WTC11 (cell line): ENCODE measurements around the gene RTL1. TPM values are rescaled to one million over a fixed set of nuclear protein-coding genes. Genes with fewer than 3 reads are reported as not detected.

ENCODE experiments used
- ATAC-seq: fragments of 200-7000 bp; cut with Tn5 transposase; 2 replicates; pipeline ENCODE4 v1.10.0; 2021; ENCODE audit warnings: mild to moderate bottlenecking, moderate library complexity
- CTCF ChIA-PET: fragments of 300-600 bp; sonication (Branson Sonifier 250); formaldehyde crosslinking; loops from one replicate; lab custom pipeline; 2021; ENCODE audit warnings: antibody characterized with exemption; lab: Charles Lee
- POLR2A ChIA-PET: fragments of 350-600 bp; sonication (Branson Sonifier 250); formaldehyde crosslinking; loops from one replicate; lab custom pipeline; 2021; ENCODE audit warnings: antibody characterized with exemption; lab: Charles Lee
- DNase-seq: peaks from one replicate; pipeline ENCODE4 v3.0.0; 2021; ENCODE audit warnings: low spot score
- H3K27ac Mint-ChIP-seq: 2 replicates; pipeline ENCODE4 v1.8.0; 2021; ENCODE audit warnings: mixed read lengths
- H3K27me3 Mint-ChIP-seq: 2 replicates; pipeline ENCODE4 v1.8.0; 2021; ENCODE audit warnings: low read depth, mild to moderate bottlenecking, moderate library complexity, mixed read lengths
- H3K36me3 Mint-ChIP-seq: 2 replicates; pipeline ENCODE4 v1.8.0; 2021; ENCODE audit warnings: mixed read lengths
- H3K4me1 Mint-ChIP-seq: 2 replicates; pipeline ENCODE4 v1.8.0; 2022; ENCODE audit warnings: mixed read lengths
- H3K4me3 Mint-ChIP-seq: 2 replicates; pipeline ENCODE4 v1.8.0; 2021; ENCODE audit warnings: mild to moderate bottlenecking, moderate library complexity, mixed read lengths
- H3K9me3 Mint-ChIP-seq: 2 replicates; pipeline ENCODE4 v1.8.0; 2021; ENCODE audit warnings: mixed read lengths
- CREM ChIP-seq: sonication (generic); formaldehyde crosslinking; IDR thresholded peaks from 2 replicates; pipeline ENCODE4 v1.8.1; 2022; ENCODE audit warnings: mild to moderate bottlenecking, missing genetic modification reagents, moderate library complexity
- E2F1 ChIP-seq: sonication (generic); formaldehyde crosslinking; IDR thresholded peaks from 2 replicates; pipeline ENCODE4 v1.8.0; 2022; ENCODE audit warnings: mild to moderate bottlenecking, missing genetic modification reagents
- IRF2 ChIP-seq: sonication (generic); formaldehyde crosslinking; IDR thresholded peaks from 2 replicates; pipeline ENCODE4 v1.8.0; 2022; ENCODE audit warnings: low read depth, missing genetic modification reagents, borderline replicate concordance
- JUN ChIP-seq: sonication (generic); formaldehyde crosslinking; IDR thresholded peaks from 2 replicates; pipeline ENCODE4 v1.8.0; 2023; ENCODE audit warnings: mild to moderate bottlenecking, missing genetic modification reagents
- MYBL2 ChIP-seq: sonication (generic); formaldehyde crosslinking; IDR thresholded peaks from 2 replicates; pipeline ENCODE4 v1.8.1; 2023; ENCODE audit warnings: mild to moderate bottlenecking, moderate library complexity, missing genetic modification reagents
- NFYB ChIP-seq: sonication (generic); formaldehyde crosslinking; conservative IDR thresholded peaks from 2 replicates; pipeline ENCODE4 v1.8.0; 2022; ENCODE audit warnings: low read depth, missing genetic modification reagents
- SMAD3 ChIP-seq: sonication (generic); formaldehyde crosslinking; IDR thresholded peaks from 2 replicates; pipeline ENCODE4 v1.8.0; 2022; ENCODE audit warnings: missing genetic modification reagents, mild to moderate bottlenecking, borderline replicate concordance
- ZNF138 ChIP-seq: sonication (generic); formaldehyde crosslinking; conservative IDR thresholded peaks from 2 replicates; pipeline ENCODE4 v1.8.1; 2022; ENCODE audit warnings: mild to moderate bottlenecking, moderate library complexity, missing genetic modification reagents
- ZNF263 ChIP-seq: sonication (generic); formaldehyde crosslinking; IDR thresholded peaks from 2 replicates; pipeline ENCODE4 v1.8.1; 2022; ENCODE audit warnings: low read depth, mild to moderate bottlenecking, moderate library complexity, missing genetic modification reagents
- ZNF425 ChIP-seq: fragments of 250-450 bp; sonication (Bioruptor Pico); conservative IDR thresholded peaks from 2 replicates; pipeline ENCODE4 v1.9.0; 2021; ENCODE audit warnings: mild to moderate bottlenecking
- ZNF532 ChIP-seq: fragments of 250-450 bp; sonication (Bioruptor Pico); IDR thresholded peaks from 2 replicates; pipeline ENCODE4 v1.9.0; 2021; ENCODE audit warnings: mild to moderate bottlenecking, borderline replicate concordance
- total RNA-seq: library from RNA; stranded (reverse); gene quantifications from 3 replicates; pipeline ENCODE4 v1.2.3, GENCODE V29; 2021
- TF ChIP-seq, protein P1 (sequence below): sonication (generic); formaldehyde crosslinking; IDR thresholded peaks from 2 replicates; pipeline ENCODE4 v1.8.0; 2022; ENCODE audit warnings: mild to moderate bottlenecking, missing genetic modification reagents
- TF ChIP-seq, protein P2 (sequence below): sonication (generic); formaldehyde crosslinking; IDR thresholded peaks from 2 replicates; pipeline ENCODE4 v1.8.1; 2023; ENCODE audit warnings: mild to moderate bottlenecking, missing genetic modification reagents, moderate library complexity
- TF ChIP-seq, protein P3 (sequence below): sonication (generic); formaldehyde crosslinking; IDR thresholded peaks from 2 replicates; pipeline ENCODE4 v1.8.1; 2022; ENCODE audit warnings: low read depth, missing genetic modification reagents, borderline replicate concordance
- TF ChIP-seq, protein P4 (sequence below): sonication (generic); formaldehyde crosslinking; conservative IDR thresholded peaks from 2 replicates; pipeline ENCODE4 v1.8.1; 2022; ENCODE audit warnings: mild to moderate bottlenecking, missing genetic modification reagents
- TF ChIP-seq, protein P5 (sequence below): sonication (generic); formaldehyde crosslinking; IDR thresholded peaks from 2 replicates; pipeline ENCODE4 v1.8.0; 2023; ENCODE audit warnings: missing genetic modification reagents
- TF ChIP-seq, protein P6 (sequence below): sonication (generic); formaldehyde crosslinking; IDR thresholded peaks from 2 replicates; pipeline ENCODE4 v1.8.1; 2022; ENCODE audit warnings: low read depth, mild to moderate bottlenecking, moderate library complexity, missing genetic modification reagents, borderline replicate concordance

RTL1 gene
- total RNA-seq, 1 experiment from 2014 or later: 0.07 TPM

GRCh38 chr14:100866666-100867630 is 36.6 kb downstream of the RTL1 start (continued):
- TF ChIP-seq, protein P1, sequence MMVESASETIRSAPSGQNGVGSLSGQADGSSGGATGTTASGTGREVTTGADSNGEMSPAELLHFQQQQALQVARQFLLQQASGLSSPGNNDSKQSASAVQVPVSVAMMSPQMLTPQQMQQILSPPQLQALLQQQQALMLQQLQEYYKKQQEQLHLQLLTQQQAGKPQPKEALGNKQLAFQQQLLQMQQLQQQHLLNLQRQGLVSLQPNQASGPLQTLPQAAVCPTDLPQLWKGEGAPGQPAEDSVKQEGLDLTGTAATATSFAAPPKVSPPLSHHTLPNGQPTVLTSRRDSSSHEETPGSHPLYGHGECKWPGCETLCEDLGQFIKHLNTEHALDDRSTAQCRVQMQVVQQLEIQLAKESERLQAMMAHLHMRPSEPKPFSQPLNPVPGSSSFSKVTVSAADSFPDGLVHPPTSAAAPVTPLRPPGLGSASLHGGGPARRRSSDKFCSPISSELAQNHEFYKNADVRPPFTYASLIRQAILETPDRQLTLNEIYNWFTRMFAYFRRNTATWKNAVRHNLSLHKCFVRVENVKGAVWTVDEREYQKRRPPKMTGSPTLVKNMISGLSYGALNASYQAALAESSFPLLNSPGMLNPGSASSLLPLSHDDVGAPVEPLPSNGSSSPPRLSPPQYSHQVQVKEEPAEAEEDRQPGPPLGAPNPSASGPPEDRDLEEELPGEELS (CRISPR knock-in tag): no peak
- TF ChIP-seq CREM (CRISPR knock-in tag) (no peak), ZNF138 (CRISPR knock-in tag) (no peak), IRF2 (CRISPR knock-in tag) (no peak), ZNF263 (CRISPR knock-in tag) (no peak), JUN (CRISPR knock-in tag) (no peak), E2F1 (CRISPR knock-in tag) (no peak), ZNF425 (no peak)
- TF ChIP-seq, protein P2, sequence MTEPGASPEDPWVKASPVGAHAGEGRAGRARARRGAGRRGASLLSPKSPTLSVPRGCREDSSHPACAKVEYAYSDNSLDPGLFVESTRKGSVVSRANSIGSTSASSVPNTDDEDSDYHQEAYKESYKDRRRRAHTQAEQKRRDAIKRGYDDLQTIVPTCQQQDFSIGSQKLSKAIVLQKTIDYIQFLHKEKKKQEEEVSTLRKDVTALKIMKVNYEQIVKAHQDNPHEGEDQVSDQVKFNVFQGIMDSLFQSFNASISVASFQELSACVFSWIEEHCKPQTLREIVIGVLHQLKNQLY (CRISPR knock-in tag): no peak
- TF ChIP-seq, protein P3, sequence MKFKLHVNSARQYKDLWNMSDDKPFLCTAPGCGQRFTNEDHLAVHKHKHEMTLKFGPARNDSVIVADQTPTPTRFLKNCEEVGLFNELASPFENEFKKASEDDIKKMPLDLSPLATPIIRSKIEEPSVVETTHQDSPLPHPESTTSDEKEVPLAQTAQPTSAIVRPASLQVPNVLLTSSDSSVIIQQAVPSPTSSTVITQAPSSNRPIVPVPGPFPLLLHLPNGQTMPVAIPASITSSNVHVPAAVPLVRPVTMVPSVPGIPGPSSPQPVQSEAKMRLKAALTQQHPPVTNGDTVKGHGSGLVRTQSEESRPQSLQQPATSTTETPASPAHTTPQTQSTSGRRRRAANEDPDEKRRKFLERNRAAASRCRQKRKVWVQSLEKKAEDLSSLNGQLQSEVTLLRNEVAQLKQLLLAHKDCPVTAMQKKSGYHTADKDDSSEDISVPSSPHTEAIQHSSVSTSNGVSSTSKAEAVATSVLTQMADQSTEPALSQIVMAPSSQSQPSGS (CRISPR knock-in tag): no peak

DNA sequence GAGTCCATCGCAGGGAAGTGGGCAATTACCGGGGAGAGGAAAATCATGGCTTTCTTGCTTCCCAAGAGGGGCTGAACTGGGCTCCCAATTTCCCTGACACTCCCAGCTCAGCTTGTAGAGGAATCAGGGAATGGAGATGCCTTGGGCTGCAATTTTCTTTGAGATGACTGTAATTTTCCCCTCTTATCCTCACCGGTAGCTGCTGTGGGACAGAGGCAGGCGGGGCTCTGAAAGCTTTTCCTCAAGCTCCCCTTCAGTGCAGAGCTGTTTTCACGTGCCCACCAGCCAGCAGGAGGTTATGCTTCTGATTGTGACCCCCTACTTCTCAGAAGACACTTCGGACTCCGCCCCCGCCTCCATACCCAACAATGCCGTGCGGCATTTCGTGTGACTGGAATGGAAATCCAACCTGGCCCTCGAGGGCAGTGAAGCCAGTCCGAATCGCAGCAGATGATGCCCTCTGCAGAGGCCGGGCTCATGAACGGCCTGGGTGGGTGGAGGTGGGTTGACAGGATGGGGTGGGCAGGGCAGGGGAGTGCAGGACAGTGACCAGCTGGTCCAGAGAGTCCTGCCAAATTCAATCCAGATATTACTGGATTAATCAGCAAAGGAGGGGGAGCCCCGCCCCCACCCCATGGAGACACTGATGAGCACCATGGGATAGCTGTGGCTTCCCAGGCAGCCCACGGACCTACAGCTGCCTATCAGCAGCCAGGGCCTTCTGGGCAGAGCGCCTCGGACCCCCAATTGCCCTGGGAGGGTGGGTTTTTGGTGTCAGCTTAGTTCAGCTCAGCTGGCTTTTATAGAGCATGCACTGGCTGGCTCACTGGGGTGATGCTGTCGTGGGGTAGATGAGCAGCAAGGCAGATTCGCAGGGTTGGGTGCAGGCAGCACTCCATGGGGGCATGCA is 37.6 kb downstream of the RTL1 start:
- CTCF ChIA-PET: no interaction called here
- H3K27me3 Mint-ChIP-seq: no peaks in the 10 kb centered on the region; the same call in 1 of the 2 replicates
- no peaks in the 10 kb centered on the region for H3K4me1 Mint-ChIP-seq
- no peak overlapping the region for H3K4me3 Mint-ChIP-seq
- ATAC-seq (no peak), DNase-seq (no peak)
- H3K27ac Mint-ChIP-seq: no peak overlapping the region; the same call in 1 of the 2 replicates
- POLR2A ChIA-PET: interaction anchor here (1.1 kb wide), 1 partner anchor 11 kb away, joined by 4 read pairs; no protein-coding TSS in a partner anchor
- H3K36me3 Mint-ChIP-seq: peaks cover 25% of the 10 kb centered on the region
- peaks cover 9% of the 10 kb centered on the region for H3K9me3 Mint-ChIP-seq
- no peak for TF ChIP-seq SMAD3 (CRISPR knock-in tag)
- no peak for TF ChIP-seq NFYB
- no peak for TF ChIP-seq MYBL2
- TF ChIP-seq, protein P4, sequence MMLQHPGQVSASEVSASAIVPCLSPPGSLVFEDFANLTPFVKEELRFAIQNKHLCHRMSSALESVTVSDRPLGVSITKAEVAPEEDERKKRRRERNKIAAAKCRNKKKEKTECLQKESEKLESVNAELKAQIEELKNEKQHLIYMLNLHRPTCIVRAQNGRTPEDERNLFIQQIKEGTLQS (CRISPR knock-in tag): no peak
- TF ChIP-seq, protein P5, sequence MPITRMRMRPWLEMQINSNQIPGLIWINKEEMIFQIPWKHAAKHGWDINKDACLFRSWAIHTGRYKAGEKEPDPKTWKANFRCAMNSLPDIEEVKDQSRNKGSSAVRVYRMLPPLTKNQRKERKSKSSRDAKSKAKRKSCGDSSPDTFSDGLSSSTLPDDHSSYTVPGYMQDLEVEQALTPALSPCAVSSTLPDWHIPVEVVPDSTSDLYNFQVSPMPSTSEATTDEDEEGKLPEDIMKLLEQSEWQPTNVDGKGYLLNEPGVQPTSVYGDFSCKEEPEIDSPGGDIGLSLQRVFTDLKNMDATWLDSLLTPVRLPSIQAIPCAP (CRISPR knock-in tag): no peak
- no peak for TF ChIP-seq IRF2 (CRISPR knock-in tag)
- TF ChIP-seq ZNF532 (CRISPR knock-in tag): no peak
- TF ChIP-seq, protein P6, sequence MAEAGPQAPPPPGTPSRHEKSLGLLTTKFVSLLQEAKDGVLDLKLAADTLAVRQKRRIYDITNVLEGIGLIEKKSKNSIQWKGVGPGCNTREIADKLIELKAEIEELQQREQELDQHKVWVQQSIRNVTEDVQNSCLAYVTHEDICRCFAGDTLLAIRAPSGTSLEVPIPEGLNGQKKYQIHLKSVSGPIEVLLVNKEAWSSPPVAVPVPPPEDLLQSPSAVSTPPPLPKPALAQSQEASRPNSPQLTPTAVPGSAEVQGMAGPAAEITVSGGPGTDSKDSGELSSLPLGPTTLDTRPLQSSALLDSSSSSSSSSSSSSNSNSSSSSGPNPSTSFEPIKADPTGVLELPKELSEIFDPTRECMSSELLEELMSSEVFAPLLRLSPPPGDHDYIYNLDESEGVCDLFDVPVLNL (CRISPR knock-in tag): no peak
